Nephron progenitor cell (in vitro differentiated cells): ENCODE data around the gene RGN.
"Not testable (repeated sequence)": the region's sequence is repeated elsewhere in the genome, so short reads cannot be mapped to it uniquely, and the experiment has no call there.

ENCODE experiments used
- DNase-seq: peaks from one replicate; pipeline ENCODE4 v3.0.0; 2021
- H3K27ac Mint-ChIP-seq: 2 replicates; pipeline ENCODE4 v1.8.0; 2021; ENCODE audit warnings: mild to moderate bottlenecking, moderate library complexity, mixed read lengths
- H3K27me3 Mint-ChIP-seq: 2 replicates; pipeline ENCODE4 v1.8.0; 2021; ENCODE audit warnings: mild to moderate bottlenecking, low read depth, mixed read lengths; ENCODE audit not compliant: poor library complexity
- H3K36me3 Mint-ChIP-seq: 2 replicates; pipeline ENCODE4 v1.8.0; 2021; ENCODE audit warnings: low read depth, mixed read lengths
- H3K4me1 Mint-ChIP-seq: 2 replicates; pipeline ENCODE4 v1.8.0; 2021; ENCODE audit warnings: mixed read lengths
- H3K4me3 Mint-ChIP-seq: 2 replicates; pipeline ENCODE4 v1.8.0; 2021; ENCODE audit warnings: mild to moderate bottlenecking, moderate library complexity, mixed read lengths
- H3K9me3 Mint-ChIP-seq: 2 replicates; pipeline ENCODE4 v1.8.0; 2021; ENCODE audit warnings: mild to moderate bottlenecking, moderate library complexity, mixed read lengths
- TF ChIP-seq, protein P1 (sequence below): fragments of 200-600 bp; sonication (generic); IDR thresholded peaks from 2 replicates; pipeline ENCODE4 v1.5.0; 2021; ENCODE audit warnings: antibody characterized with exemption

The RGN gene

DNA sequence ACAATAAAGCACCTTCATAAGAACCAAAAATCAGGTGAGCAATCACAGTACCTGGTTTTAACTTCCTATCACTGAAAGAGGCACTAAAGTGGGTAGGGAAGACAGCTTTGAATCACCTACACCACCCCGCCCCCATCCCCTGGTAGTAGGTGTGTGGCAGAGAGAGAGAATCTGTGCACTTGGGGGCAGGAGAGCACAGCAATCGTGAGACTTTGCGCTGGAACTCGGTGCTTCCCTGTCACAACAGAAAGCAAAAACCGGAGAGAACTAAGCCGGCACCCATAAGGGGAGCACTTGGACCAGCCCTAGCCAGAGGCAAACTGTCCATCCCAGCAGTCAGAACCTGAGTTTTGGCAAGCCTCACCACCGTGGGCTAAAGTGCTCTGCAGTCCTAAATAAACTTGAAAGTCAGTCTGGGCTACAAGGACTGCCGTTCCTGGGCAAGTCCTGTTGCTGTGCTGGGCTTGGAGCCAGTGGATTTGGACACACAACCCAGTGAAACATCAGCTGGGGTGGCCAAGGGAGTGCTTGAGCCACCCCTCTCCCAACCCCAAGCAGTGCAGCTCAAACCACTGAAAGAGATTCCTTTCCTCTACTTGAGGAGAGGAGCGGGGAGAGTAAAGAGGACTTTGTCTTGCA lies 34.2 kb downstream of the RGN start:
- Mint-ChIP-seq H3K4me1 (no peaks in the 10 kb centered on the region), H3K27me3 (peaks cover 12% of the 10 kb centered on the region), H3K9me3 (peaks cover 69% of the 10 kb centered on the region), H3K4me3 (no peak overlapping the region), H3K36me3 (no peaks in the 10 kb centered on the region), H3K27ac (no peak overlapping the region)
- DNase-seq: no peak
- TF ChIP-seq, protein P1, sequence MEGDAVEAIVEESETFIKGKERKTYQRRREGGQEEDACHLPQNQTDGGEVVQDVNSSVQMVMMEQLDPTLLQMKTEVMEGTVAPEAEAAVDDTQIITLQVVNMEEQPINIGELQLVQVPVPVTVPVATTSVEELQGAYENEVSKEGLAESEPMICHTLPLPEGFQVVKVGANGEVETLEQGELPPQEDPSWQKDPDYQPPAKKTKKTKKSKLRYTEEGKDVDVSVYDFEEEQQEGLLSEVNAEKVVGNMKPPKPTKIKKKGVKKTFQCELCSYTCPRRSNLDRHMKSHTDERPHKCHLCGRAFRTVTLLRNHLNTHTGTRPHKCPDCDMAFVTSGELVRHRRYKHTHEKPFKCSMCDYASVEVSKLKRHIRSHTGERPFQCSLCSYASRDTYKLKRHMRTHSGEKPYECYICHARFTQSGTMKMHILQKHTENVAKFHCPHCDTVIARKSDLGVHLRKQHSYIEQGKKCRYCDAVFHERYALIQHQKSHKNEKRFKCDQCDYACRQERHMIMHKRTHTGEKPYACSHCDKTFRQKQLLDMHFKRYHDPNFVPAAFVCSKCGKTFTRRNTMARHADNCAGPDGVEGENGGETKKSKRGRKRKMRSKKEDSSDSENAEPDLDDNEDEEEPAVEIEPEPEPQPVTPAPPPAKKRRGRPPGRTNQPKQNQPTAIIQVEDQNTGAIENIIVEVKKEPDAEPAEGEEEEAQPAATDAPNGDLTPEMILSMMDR: no peak

DNA sequence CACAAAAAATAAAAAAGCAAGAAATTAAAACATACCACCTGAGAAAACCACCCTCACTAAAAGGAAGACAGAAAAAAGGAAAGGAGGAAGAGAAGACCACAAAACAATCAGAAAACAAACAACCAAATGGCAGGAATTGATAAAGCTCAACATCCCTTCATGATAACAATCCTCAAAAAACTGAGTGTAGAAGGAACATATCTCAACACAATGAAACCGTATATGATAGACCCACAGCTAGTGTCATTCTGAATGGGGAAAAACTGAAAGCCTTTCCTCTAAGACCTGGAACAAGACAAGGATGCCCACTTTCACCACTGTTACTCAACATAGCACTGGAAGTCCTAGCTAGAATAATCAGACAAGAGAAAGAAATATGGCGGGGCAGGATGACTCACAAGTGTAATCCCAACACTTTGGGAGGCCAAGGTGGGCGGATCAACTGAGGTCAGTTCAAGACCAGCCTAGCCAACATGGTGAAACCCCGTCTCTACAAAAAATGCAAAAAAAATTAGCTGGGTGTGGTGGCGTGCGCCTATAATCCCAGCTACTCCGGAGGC lies 38.4 kb downstream of the RGN start:
- Mint-ChIP-seq H3K27me3 (peaks cover 18% of the 10 kb centered on the region), H3K9me3 (peaks cover 62% of the 10 kb centered on the region)
- H3K36me3 Mint-ChIP-seq, DNase-seq, H3K27ac Mint-ChIP-seq, H3K4me3 Mint-ChIP-seq, H3K4me1 Mint-ChIP-seq: not testable (repeated sequence)

DNA sequence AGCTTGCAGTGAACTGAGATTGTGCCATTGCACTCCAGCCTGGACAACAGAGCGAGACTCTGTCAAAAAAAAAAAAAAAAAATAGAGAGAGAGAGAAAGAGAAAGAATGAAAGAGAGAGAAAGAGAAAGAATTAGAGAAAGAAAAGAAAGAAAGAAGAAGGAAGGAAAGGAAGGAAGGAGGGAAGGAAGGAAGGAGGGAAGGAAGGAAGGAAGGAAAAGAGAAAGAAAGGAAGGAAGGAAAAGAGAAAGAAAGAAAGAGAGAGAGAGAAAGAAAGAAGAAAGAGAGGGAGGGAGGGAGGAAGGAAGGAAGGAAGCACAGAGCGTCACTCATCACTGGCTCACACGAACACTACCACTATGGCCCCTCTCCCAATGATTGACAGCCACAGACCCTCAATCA lies 46.2 kb downstream of the RGN start:
- not testable (repeated sequence) for H3K27ac Mint-ChIP-seq, H3K36me3 Mint-ChIP-seq, DNase-seq, H3K4me3 Mint-ChIP-seq, H3K4me1 Mint-ChIP-seq
- Mint-ChIP-seq H3K27me3 (peaks cover 11% of the 10 kb centered on the region), H3K9me3 (peaks cover 60% of the 10 kb centered on the region)

DNA sequence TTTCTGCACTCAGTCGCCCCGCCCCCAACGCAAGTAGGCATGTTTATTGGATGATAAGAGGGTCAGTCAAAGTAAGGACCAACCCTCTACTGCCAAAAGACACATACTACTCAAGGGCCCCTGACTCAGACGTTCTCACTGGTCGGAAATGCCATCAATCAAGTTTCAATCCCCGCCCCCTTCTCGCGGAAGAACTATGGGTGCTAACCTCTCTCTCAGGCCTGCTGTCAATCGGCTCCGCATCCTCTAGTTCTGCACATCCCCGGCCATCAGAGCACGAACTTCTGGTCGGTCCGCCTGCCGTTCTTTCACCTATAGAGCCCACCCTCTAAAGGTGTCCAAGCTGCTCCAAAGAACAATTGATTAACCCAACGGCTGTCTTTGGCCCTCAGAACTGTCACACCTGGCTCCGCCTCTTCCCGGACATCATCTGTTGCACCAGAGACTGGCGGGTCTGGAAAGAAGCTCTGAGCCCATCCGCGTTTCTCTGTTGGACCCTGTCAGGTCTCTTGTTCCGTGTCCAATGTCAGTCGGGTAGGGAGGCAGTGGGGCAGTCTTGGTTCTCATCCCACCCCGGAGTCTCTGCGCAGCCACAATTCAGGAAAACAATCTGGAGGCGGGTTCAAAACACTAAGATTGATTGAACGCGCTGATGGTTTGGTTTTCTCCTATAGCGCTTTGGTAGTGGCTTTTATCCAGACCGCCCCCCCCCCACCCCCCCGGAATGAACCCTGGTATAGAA lies 51.1 kb downstream of the RGN start:
- peak; percentile 87 for DNase-seq
- Mint-ChIP-seq H3K27ac (peak overlapping the region; percentile 100), H3K9me3 (peaks cover 48% of the 10 kb centered on the region), H3K36me3 (no peaks in the 10 kb centered on the region), H3K4me1 (no peaks in the 10 kb centered on the region), H3K4me3 (peak overlapping the region; percentile 96), H3K27me3 (peaks cover 5% of the 10 kb centered on the region)
- TF ChIP-seq, protein P1: no peak

DNA sequence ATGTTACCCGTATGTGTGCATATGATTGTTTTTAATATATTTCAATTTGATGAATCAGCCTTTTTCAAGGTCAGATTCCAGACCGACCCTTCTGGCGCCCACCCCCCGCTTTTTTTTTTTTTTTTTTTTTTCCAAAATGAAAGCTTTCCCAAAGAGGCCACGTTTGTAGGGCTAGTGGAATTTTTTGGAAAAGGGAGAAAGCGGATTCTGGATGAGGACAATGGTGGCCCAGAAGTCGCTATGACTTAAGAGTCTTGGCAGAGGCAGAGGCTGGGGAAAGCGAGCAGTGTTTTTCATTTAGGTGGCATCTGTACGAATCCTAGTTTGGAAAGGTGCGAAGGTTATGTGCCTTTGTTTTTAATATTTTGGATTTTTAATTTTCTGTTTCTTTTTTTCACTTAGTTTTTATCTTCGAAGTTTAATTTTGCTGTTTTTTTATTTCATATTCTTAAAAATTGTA lies 51.7 kb downstream of the RGN start:
- Mint-ChIP-seq H3K27ac (no peak overlapping the region), H3K4me3 (peak overlapping the region; percentile 96), H3K36me3 (no peaks in the 10 kb centered on the region), H3K9me3 (peaks cover 53% of the 10 kb centered on the region), H3K27me3 (peaks cover 5% of the 10 kb centered on the region), H3K4me1 (no peaks in the 10 kb centered on the region)
- TF ChIP-seq, protein P1: no peak
- no peak for DNase-seq

DNA sequence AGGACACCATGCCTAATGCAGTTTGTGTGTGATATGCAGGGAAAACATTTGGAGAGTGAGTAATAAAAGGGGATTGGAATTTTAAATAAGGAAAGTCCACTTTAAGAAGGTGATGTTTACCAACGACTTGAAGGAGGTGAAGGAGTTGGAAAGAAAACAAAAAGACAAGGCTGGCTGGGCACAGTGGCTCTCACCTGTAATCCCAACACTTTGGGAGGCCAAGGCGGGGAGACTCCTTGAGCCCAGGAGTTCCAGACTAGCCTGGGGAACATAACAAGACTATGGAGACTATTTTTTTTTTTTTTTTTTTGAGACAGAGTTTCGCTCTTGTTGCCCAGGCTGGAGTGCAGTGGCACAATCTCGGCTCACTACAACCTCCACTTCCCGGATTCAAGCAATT lies 55.2 kb downstream of the RGN start:
- no peak for DNase-seq
- Mint-ChIP-seq H3K4me3 (no peak overlapping the region), H3K27ac (no peak overlapping the region), H3K36me3 (no peaks in the 10 kb centered on the region), H3K9me3 (peaks cover 44% of the 10 kb centered on the region), H3K27me3 (peaks cover 2% of the 10 kb centered on the region), H3K4me1 (no peaks in the 10 kb centered on the region)
- TF ChIP-seq, protein P1: no peak

DNA sequence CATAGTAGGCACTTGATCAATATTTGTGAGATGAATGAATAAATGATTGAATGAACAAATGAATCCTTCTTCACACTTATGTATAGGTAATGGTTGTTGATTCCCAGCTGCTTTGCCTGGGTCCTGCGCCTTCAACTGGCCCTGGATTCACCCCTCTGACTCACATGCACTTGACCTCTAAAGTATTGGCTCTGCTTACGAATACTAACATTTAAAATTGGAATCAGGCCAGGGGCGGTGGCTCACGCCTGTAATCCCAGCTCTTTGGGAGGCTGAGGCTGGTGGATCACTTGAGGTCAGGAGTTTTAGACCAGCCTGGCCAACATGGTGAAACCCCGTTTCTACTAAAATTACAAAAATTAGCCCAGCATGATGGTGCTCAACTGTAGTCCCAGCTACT lies 57.4 kb downstream of the RGN start:
- H3K4me3 Mint-ChIP-seq, H3K27ac Mint-ChIP-seq, H3K4me1 Mint-ChIP-seq, H3K27me3 Mint-ChIP-seq, DNase-seq, H3K36me3 Mint-ChIP-seq: not testable (repeated sequence)
- H3K9me3 Mint-ChIP-seq: peaks cover 56% of the 10 kb centered on the region
